ENCODE data around the gene KIAA0408.

KIAA0408 gene

GRCh38 chr6:127459231-127459641, at the start of gene KIAA0408:
TSS of gene KIAA0408 (minus strand) at chr6:127459389. CDS start at chr6:127453981, 5,408 bp downstream.
- no peak for DNase-seq (ENCODE audit: low read depth in 2 of 2)

DNA sequence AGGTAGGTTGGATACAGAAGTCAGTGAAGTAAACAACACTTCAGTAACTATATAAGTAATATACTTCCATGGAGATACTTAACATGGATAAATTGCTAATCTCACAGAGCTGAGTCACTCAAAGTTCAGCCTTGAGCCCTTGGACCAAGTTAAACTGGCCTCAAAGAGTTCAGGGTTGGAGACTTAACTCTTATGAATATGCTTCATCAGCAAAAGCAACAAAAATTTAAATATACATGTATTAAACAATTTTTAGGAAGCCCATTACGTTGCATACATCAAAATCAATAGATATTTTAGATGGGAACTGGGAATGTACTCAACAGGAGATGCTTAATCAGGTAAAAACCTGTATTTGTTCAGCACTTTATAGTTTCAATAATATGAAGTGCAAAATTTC, 47.7 kb upstream of the KIAA0408 start:
- DNase-seq (ENCODE audit: low read depth in 2 of 2) = no peak

- no peak for DNase-seq (ENCODE audit: low read depth in 2 of 2)
These were observed 43.8 kb upstream of the KIAA0408 start for GRCh38 chr6:127503022-127503421.

DNA sequence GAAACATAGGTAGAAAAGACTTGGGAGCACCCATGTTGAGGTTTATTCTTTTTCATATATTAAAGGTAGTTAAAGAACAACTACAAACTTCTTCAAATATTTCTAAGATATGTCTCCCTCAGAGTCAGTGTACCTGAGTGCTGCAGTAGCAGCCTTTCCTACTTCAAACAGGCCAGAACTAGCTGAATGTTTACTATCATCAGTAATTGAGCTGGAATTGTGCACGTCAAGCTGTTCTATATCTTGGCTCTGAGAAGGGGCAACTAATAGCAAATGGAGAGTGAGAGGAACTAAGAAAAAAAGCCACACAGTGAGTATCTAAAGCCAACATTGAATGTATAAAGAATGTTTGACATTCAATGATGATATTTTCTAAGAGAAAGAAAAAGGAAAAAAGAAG, 38.2 kb upstream of the KIAA0408 start:
- no peak for DNase-seq (ENCODE audit: low read depth in 2 of 2)

DNA sequence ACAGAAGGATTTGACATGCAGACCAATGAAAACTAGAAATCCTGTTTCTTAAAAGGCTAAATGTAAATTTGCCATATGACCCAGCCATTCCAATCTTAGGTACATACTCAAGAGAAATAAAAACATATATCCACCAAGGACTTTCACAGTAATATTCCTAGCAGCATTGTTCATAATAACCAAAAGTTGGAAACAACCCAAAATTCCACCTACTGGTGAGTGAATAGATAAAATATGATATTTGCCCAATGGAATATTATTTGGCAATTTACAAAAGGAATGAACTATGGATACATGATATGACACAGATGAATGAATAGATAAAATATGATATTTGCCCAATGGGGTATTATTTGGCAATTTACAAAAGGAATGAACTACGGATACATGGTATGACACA, 37.3 kb upstream of the KIAA0408 start:
- no peak for DNase-seq (ENCODE audit: low read depth in 2 of 2)

DNA sequence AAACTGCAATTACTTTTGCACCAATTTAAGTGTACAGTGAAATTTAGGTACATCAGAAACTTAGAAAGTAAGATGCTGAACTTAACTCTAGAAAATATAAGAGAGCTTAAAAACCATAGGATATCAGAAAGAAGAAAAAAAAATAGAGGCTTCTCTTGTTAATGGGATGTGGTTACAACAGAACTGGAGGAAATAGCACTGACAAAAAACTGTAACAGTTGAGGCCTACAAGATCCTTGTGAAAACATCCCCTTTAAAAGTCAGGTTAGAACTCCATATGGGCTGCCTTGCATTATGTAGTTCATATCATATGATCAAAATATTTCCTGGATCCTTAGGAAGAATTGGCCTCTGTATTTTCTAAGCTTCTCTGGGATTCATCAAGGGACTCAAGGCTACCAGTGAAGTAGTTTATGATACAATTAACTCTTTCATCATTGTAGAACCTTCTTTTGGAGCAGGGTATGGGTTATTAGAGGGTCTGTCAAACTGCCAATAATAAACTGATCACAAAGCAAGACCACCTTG, 35.1 kb upstream of the KIAA0408 start:
- DNase-seq (ENCODE audit: low read depth in 2 of 2) = no peak

GRCh38 chr6:127489248-127489647, 30.1 kb upstream of the KIAA0408 start:
- no peak for DNase-seq (ENCODE audit: low read depth in 2 of 2)

GRCh38 chr6:127486934-127487333, 27.7 kb upstream of the KIAA0408 start:
- no peak for DNase-seq (ENCODE audit: low read depth in 2 of 2)

- DNase-seq (ENCODE audit: low read depth in 2 of 2) = no peak
These were observed 25.1 kb upstream of the KIAA0408 start for GRCh38 chr6:127484212-127484863.

DNA sequence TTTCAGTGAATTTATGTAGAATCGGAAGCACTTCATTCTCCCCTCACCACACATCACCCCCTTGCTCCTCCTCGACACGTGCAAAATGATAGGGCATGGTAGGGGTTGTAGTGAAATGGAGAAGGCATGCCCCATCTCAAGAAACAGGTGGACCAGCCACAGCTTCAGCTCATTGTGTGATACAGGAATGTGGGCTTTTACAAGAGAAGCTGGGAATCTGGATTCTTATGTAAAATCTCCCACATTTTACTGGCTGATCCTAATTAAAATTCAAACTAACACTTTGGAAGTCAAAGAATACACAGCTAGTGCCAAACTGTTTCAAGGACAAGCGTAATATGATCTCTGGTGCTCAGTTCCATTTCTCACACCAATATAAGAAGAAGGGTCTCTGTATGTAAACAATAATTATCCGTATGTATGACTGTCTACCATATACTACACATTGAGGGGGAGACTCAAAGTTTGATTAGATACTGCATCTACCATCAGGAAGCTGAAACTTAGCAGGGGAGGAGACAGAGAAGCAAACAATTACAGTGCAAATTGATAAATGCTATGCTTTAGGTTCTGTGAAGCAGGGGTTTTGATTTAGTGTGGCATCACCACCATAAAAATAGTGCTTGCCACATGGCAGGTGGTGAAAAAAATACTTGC, 24.3 kb upstream of the KIAA0408 start:
- no peak for DNase-seq (ENCODE audit: low read depth in 2 of 2)

- DNase-seq (ENCODE audit: low read depth in 2 of 2) = no peak
These were observed 23.1 kb upstream of the KIAA0408 start for GRCh38 chr6:127482325-127482724.

- no peak for DNase-seq (ENCODE audit: low read depth in 2 of 2)
These were observed 22.4 kb upstream of the KIAA0408 start for GRCh38 chr6:127481628-127482027.

DNA sequence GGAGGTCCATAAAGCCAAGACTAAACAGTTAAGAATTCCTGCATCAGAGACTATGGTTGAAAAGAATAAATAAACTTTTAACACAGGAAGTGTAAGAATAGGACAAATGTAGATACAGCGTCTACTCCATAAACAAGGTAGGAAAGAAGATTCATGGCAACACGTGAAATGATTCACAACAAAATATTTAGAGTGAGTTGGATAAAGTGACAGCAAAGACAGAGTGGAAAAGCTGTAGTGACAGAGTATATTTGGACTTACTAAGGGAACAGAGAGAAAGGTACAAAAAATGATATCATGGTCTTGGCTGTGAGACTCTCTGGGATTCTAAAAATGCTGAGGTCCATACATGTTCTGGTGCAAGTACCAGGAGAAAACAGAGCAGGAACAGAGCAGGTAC, 21.9 kb upstream of the KIAA0408 start:
- no peak for DNase-seq (ENCODE audit: low read depth in 2 of 2)

- no peak for DNase-seq (ENCODE audit: low read depth in 2 of 2)
These were observed 18.5 kb upstream of the KIAA0408 start for GRCh38 chr6:127477658-127478057.

- no peak for DNase-seq (ENCODE audit: low read depth in 2 of 2)
These were observed 16.6 kb upstream of the KIAA0408 start for GRCh38 chr6:127475823-127476176.

DNA sequence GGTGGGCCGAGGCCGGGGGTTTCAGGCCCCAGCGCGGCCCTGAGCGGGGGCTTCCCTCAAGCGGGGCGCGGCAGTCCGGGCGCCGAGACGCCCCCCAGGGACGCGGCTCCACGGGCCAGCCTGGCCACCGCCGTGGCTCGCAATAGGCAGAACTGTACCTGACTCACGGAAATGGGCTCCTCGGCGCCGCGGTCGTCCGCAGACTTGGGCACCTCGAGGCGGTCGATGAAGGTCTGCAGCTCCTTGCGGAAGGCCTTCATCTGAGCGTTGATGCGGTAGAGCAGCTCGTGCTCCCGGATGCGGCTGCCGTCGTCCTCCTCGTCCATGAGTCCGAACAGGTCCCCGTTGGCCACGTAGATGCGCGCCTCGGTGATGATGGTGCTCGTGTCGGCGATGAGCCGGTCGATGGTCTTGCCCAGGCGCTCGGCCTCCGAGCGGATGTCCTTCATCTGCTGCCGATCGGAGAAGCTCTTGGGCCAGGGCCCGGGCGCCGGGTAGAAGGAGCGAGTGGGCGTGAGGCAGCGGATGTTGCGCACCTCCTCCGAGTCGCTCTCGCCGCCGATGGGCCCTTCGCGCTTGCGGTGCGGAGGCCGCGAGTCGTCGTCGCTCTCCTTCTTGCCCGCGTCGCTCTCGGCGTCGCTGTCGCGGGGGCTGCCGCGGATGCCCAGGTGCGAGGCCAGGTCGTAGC, 16.1 kb upstream of the KIAA0408 start:
- no peak for DNase-seq (ENCODE audit: low read depth in 2 of 2)

DNA sequence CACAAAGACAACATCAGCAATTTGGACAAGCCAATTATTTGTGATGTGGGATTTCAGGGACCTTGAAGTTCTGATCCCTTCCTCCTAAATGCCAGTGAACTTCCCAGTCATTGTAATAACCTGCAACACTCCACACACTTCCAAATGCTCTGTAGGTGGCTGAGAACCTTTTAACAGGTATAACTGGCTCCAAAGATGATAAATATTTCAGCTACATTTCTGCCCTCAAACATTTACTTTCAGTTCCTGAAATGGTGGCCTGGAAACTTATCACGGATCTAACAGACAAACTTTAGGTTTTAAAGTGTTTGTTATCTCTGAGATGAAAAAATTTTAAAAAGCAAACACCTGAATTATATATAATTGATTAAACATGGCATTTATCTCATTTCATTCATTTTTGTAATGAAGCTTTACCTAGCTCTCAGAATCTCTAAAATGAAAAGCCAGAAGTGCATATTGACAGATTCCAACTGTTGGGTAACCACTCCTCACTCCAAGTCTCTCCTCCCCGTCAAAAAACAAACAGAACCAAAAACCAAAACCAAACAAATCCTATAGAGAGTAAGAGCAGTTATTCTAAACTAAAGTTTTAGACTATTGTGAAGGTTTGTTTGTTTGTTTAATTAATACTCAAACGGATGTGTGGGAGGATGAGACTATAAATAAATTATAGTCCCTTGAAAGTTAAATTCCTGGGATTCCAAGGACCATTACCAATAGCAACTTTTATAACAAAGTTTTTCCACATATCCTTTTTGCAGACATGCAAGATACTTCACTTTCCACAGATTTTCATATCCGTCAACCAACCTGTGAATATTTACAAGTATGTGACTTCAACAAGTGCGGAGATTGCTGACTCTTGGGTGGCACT, 12.4 kb upstream of the KIAA0408 start:
- DNase-seq (ENCODE audit: low read depth in 2 of 2) = no peak

- DNase-seq (ENCODE audit: low read depth in 2 of 2) = no peak
These were observed 9.7 kb upstream of the KIAA0408 start for GRCh38 chr6:127468936-127469335.

DNA sequence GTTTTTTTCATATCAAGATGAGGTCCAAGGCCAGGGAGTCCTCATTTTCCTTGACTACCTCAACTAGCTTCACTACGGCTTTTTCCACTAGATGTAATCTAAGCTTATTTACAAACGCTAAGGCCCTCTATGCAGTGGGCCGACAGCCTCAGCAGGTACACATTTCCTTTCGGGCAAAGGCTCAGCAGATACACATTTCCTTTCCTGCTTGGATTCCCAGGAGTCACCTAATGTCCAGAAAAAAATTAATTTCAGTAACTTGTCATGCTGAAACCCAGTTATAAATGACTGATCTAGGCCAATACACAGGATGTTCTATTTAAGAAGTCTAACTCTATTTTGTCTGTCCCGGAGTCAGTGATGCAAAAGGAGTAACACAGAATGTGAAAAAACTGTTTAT, 7.2 kb upstream of the KIAA0408 start:
- DNase-seq (ENCODE audit: low read depth in 2 of 2) = no peak

DNA sequence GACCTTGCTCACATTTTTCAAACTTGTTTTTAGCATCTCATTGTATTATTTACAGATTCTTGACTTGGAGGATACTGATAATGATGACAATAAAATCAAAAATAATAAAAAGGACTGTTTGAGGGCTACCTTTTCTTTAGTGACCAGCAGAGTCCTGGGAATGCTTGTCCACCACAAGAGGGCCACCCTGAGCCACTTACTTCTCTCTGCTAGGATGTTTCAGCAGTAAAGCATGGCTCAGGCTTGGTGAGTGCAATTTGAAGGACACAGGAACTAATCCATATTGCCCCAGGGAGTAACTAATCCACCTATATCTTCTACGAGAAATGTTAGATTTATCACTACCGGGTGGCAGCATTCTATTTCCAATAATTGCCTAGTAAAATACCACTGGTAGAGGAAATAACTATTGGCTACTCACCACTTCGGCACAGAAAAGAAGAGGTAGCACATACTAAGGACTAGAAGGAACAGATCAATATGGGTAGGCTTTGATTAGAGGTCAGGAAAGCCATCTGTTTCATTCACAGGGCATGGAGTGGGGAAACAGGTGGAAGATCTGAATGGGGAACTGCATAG, 5.8 kb upstream of the KIAA0408 start:
- DNase-seq (ENCODE audit: low read depth in 2 of 2) = peak; percentile 19 to 30

DNA sequence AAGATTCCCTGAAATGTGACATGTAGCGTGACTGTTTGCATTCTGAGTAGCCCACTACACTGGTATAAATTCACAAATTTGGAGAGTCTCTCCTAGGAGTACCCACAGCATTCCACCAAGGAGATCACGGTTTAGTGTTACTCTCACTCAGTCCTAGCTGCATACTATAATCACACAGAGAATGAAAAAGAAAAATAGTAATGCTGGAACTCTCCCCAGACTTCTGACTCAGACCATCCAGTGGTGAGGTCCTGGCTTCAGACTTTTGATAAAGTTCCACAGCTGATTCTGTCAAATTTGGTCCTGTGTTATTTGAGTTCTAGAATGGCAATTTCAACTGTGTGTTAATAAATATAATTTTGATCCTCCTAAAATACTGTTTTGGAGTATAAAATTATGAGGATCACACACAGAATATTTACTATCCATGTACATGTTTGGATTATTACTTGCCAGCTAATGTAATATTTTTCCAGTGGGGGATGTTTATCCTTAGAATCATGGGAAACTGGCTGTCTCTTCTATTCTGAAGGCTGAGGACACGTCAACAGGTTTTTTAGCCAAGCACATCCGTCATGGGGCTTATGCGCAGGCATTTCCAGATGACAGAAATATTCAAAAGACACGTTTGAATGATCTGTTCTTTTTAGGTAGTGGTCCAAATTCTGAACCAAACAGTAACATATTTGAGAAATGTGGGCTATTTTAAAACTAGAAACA, 5.1 kb upstream of the KIAA0408 start:
- no peak for DNase-seq (ENCODE audit: low read depth in 2 of 2)
